Stomach (tissue), 9 donors: Measurements from ENCODE around the gene PRAC2. TPM values are rescaled to one million over a fixed set of nuclear protein-coding genes. Genes with fewer than 3 reads are reported as not detected.

ENCODE experiments used
- DNase-seq, 2 donors: peaks; one replicate each; pipeline versions ENCODE4 v3.0.0 to v3.0.0-alpha.2; 2013 to 2019
- H3K27ac ChIP-seq, 5 donors: fragments of 200-600 bp in 4 of 5; sonication (generic) in 4 of 5; one replicate each; pipeline ENCODE4 v1.5.1; 2013 to 2019; ENCODE audit warnings: mild to moderate bottlenecking in 1 of 5, moderate library complexity in 1 of 5
- H3K27me3 ChIP-seq, 3 donors: fragments of 200-600 bp; sonication (generic); one replicate each; pipeline ENCODE4 v1.5.1; 2017 to 2019; ENCODE audit warnings: mixed run types in 1 of 3
- H3K36me3 ChIP-seq, 4 donors: fragments of 200-600 bp; sonication (generic); 1 replicate in 3 of 4; 2 replicates in 1 of 4; pipeline ENCODE4 v1.5.1; 2016 to 2019
- H3K4me1 ChIP-seq, 4 donors: fragments of 200-600 bp; sonication (generic); one replicate each; pipeline ENCODE4 v1.5.1; 2016 to 2019
- H3K4me3 ChIP-seq, 4 donors: fragments of 200-600 bp; sonication (generic) in 3 of 4; one replicate each; pipeline ENCODE4 v1.5.1; 2016 to 2019; ENCODE audit warnings: mild to moderate bottlenecking in 1 of 4
- H3K9me3 ChIP-seq, 4 donors: fragments of 200-600 bp; sonication (generic); one replicate each; pipeline ENCODE4 v1.5.1; 2016 to 2019
- CTCF ChIP-seq, 7 experiments: fragments of 450-650 bp in 4 of 7; fragments of 200-600 bp in 3 of 7; sonication (generic) in 3 of 7; IDR thresholded peaks; one replicate each; pipeline ENCODE4 v1.5.1; 2016 to 2019; ENCODE audit warnings: antibody characterized with exemption in 7 of 7, control low read depth in 2 of 7, mild to moderate bottlenecking in 1 of 7
- EP300 ChIP-seq: sonication (generic); formaldehyde crosslinking; IDR thresholded peaks from one replicate; pipeline ENCODE4 v1.6.1; 2017; ENCODE audit warnings: antibody characterized with exemption
- POLR2A ChIP-seq, 4 donors: fragments of 450-650 bp; IDR thresholded peaks; one replicate each; pipeline ENCODE4 v1.6.1; 2016; ENCODE audit warnings: antibody characterized with exemption in 4 of 4, control low read depth in 2 of 4, mild to moderate bottlenecking in 1 of 4, moderate library complexity in 1 of 4
- POLR2AphosphoS5 ChIP-seq, 3 donors: sonication (generic); formaldehyde crosslinking; IDR thresholded peaks; one replicate each; pipeline ENCODE4 v1.6.1; 2016; ENCODE audit warnings: antibody characterized with exemption in 3 of 3
- WGBS, 5 donors: extraction: QIAGEN DNeasy Blood & Tissue Kit in 3 of 5; methylation state at CpG; one replicate each; pipeline versions ENCODE4 v1.1.5 to v1.1.7; 2013 to 2018; 5-methylcytosine and 5-hydroxymethylcytosine counted together
- intact Hi-C: fragments of 100-400 bp; cut with DNase I; formaldehyde crosslinking; loops from one replicate; pipeline ENCODE4 v1.15.1; 2023; ENCODE audit warnings: low total_unique reads
- polyA plus RNA-seq, 3 donors: library from polyadenylated mRNA; stranded (reverse); fragments of 200-250 nt; gene quantifications; one replicate each; pipeline ENCODE4 v1.2.3, GENCODE V29; 2013
- small RNA-seq, 4 donors: library from RNA; depleted of rRNA; stranded (forward); fragments of <200 nt; gene quantifications; one replicate each; pipeline ENCODE3, GENCODE V24; 2016
- total RNA-seq, 5 donors: library from RNA; depleted of rRNA; stranded (reverse); fragments of >200 nt; gene quantifications; one replicate each; pipeline versions ENCODE4 v1.1.0 to v1.2.3, GENCODE V29; 2014 to 2016
- donor health status: healthy with polysubstance abuse.
- donor health status: Bipolar disorder and iron deficiency.
- donor health status: healthy.

PRAC2 gene
- total and polyA plus RNA-seq, 8 donors = not detected

DNA sequence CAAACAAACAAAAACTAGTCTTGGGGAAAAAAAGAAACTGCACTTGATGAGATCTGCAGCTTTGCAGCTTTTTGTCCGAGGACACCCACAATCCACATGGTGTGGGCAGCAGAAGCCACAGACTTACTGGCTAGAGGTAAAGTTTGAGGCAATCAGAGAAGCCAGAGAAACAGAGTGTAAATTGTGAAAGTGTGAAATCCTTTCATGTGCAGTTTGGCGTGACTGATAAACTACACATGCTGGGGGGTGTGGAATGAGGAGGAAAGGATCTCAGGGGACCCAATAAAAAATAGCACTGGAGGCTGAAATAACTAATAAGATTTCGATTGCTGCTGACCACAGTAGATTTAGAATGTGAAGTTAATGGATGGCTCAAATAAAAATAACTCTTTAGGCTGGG, 48.0 kb downstream of the PRAC2 start:
- Histone ChIP-seq H3K27me3 (peaks cover 0 to 59% (median 5%) of the 10 kb centered on the region in 3 donors), H3K4me3 (no peak overlapping the region), H3K4me1 (no peaks in the 10 kb centered on the region), H3K27ac (no peak overlapping the region), H3K9me3 (no peaks in the 10 kb centered on the region), H3K36me3 (no peaks in the 10 kb centered on the region)
- DNase-seq = no peak
- TF ChIP-seq POLR2A (IDR thresholded peaks at IDR 0.05) (no peak), CTCF (IDR thresholded peaks at IDR 0.05) (no peak)
- WGBS, 5 donors = 50 to 62% (median 60%) methylated on average over 3 of the region's 3 CpGs
- intact Hi-C loops = no loop called here

DNA sequence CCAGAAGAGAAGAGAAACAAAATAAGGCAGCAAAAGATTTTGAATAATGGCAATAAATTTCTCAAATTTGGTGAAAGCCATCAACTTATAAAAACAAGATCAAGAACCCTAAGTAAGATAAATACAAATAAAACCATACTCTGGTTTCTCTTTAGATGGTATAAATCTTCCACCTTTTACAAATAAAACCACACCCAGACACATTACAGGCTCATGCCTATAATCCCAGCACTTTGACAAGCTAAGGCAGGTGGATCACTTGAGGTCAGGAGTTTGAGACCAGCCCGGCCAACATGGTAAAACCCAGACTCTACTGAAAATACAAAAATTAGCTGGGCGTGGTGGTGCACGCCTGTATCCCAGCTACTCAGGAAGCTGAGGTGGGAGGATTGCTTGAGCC, 50.3 kb downstream of the PRAC2 start:
- no peak for DNase-seq

More for the DNA sequence above, 50.3 kb downstream of the PRAC2 start:
- 75 to 87% (median 82%) methylated on average over 3 of the region's 3 CpGs for WGBS, 5 donors
- no peak for TF ChIP-seq CTCF (IDR thresholded peaks at IDR 0.05)
- TF ChIP-seq EP300 = no peak
- no peak for TF ChIP-seq POLR2A (IDR thresholded peaks at IDR 0.05)
- TF ChIP-seq POLR2AphosphoS5 (IDR thresholded peaks at IDR 0.05) = no peak
- Histone ChIP-seq H3K36me3 (no peaks in the 10 kb centered on the region), H3K9me3 (no peaks in the 10 kb centered on the region), H3K4me1 (no peaks in the 10 kb centered on the region), H3K27me3 (peaks cover 0 to 64% (median 5%) of the 10 kb centered on the region in 3 donors), H3K27ac (no peak overlapping the region), H3K4me3 (no peak overlapping the region)
- intact Hi-C loops = no loop called here

Small RNA genes within 50 kb of the gene (small RNA-seq; reads per million reads assigned to genes)
- 0 reads per million in 4 donors for gene AC091179.2
- 0 to 0.15 (median 0) reads per million in 4 donors for gene COX6B1P2
- 0 reads per million in 4 donors for gene MIR3185
- gene RF02132 = 0 reads per million in 4 donors
- 0 reads per million in 4 donors for gene RF02133
- 0 to 0.07 (median 0) reads per million in 4 donors for gene RN7SL125P

Other genes starting within 250 kb of the PRAC2 start
- gene HOXB1, start 192.2 kb upstream of the PRAC2 start, total RNA-seq = not detected
- gene HOXB1, start 192.2 kb upstream of the PRAC2 start, polyA plus RNA-seq = under 1 TPM in 1 of 3 donors, not detected in 2; 0.28 TPM
- 10 to 100 TPM in 3 of 5 donors, 1 to 10 TPM in 2; 6.7 to 83.0 (median 10.5) TPM for gene HOXB2, start 178.1 kb upstream of the PRAC2 start, total RNA-seq
- gene HOXB2, start 178.1 kb upstream of the PRAC2 start, polyA plus RNA-seq = 10 to 100 TPM; 11.3 to 22.2 (median 13.4) TPM
- gene HOXB4, start 144.8 kb upstream of the PRAC2 start, total RNA-seq = 1 to 10 TPM in 1 of 5 donors, under 1 TPM in 2, not detected in 2; 0.45 to 5.1 (median 0.58) TPM
- gene HOXB4, start 144.8 kb upstream of the PRAC2 start, polyA plus RNA-seq = 1 to 10 TPM; 1.7 to 4.6 (median 2.6) TPM
- gene HOXB3, start 132.9 kb upstream of the PRAC2 start, total RNA-seq = 10 to 100 TPM in 4 of 5 donors, 1 to 10 TPM in 1; 6.1 to 77.6 (median 17.0) TPM
- gene HOXB3, start 132.9 kb upstream of the PRAC2 start, polyA plus RNA-seq = 1 to 10 TPM; 2.8 to 9.5 (median 3.8) TPM
- gene HOXB5, start 129.4 kb upstream of the PRAC2 start, total RNA-seq = 10 to 100 TPM in 2 of 5 donors, under 1 TPM in 2, not detected in 1; 0.43 to 50.4 (median 6.2) TPM
- 1 to 10 TPM; 2.2 to 2.7 (median 2.4) TPM for gene HOXB5, start 129.4 kb upstream of the PRAC2 start, polyA plus RNA-seq
- 100 to 1,000 TPM in 1 of 5 donors, 10 to 100 TPM in 3, 1 to 10 TPM in 1; 4.2 to 150 (median 11.9) TPM for gene HOXB6, start 118.2 kb upstream of the PRAC2 start, total RNA-seq
- gene HOXB6, start 118.2 kb upstream of the PRAC2 start, polyA plus RNA-seq = 10 to 100 TPM in 1 of 3 donors, 1 to 10 TPM in 2; 5.7 to 10.2 (median 7.8) TPM
- 10 to 100 TPM in 1 of 5 donors, 1 to 10 TPM in 4; 1.8 to 16.5 (median 2.3) TPM for gene HOXB7, start 112.2 kb upstream of the PRAC2 start, total RNA-seq
- gene HOXB7, start 112.2 kb upstream of the PRAC2 start, polyA plus RNA-seq = 1 to 10 TPM; 1.0 to 8.2 (median 2.8) TPM
- gene HOXB8, start 107.9 kb upstream of the PRAC2 start, total RNA-seq = 10 to 100 TPM in 1 of 5 donors, 1 to 10 TPM in 4; 1.2 to 13.0 (median 1.5) TPM
- under 1 TPM in 2 of 3 donors, not detected in 1; 0.46 to 0.56 TPM for gene HOXB8, start 107.9 kb upstream of the PRAC2 start, polyA plus RNA-seq
- 10 to 100 TPM in 1 of 5 donors, not detected in 4; 11.3 TPM for gene HOXB9, start 96.8 kb upstream of the PRAC2 start, total RNA-seq
- not detected for gene HOXB9, start 96.8 kb upstream of the PRAC2 start, polyA plus RNA-seq
- gene PRAC1, start 667 bp upstream of the PRAC2 start, total RNA-seq = not detected
- not detected for gene PRAC1, start 667 bp upstream of the PRAC2 start, polyA plus RNA-seq
- under 1 TPM in 1 of 5 donors, not detected in 4; 0.29 TPM for gene HOXB13, start 5.6 kb downstream of the PRAC2 start, total RNA-seq
- gene HOXB13, start 5.6 kb downstream of the PRAC2 start, polyA plus RNA-seq = under 1 TPM in 1 of 3 donors, not detected in 2; 0.15 TPM
- 10 to 100 TPM in 1 of 5 donors, 1 to 10 TPM in 2, not detected in 2; 1.5 to 11.0 (median 1.8) TPM for gene TTLL6, start 94.0 kb downstream of the PRAC2 start, total RNA-seq
- gene TTLL6, start 94.0 kb downstream of the PRAC2 start, polyA plus RNA-seq = under 1 TPM in 1 of 3 donors, not detected in 2; 0.48 TPM
- gene CALCOCO2, start 107.8 kb downstream of the PRAC2 start, total RNA-seq = 100 to 1,000 TPM in 1 of 5 donors, 10 to 100 TPM in 4; 55.4 to 109 (median 72.2) TPM
- 10 to 100 TPM; 43.0 to 67.8 (median 58.8) TPM for gene CALCOCO2, start 107.8 kb downstream of the PRAC2 start, polyA plus RNA-seq
- 100 to 1,000 TPM in 3 of 5 donors, 10 to 100 TPM in 2; 19.4 to 298 (median 140) TPM for gene ATP5MC1, start 169.6 kb downstream of the PRAC2 start, total RNA-seq
- 100 to 1,000 TPM; 247 to 449 (median 337) TPM for gene ATP5MC1, start 169.6 kb downstream of the PRAC2 start, polyA plus RNA-seq
- gene UBE2Z, start 185.2 kb downstream of the PRAC2 start, total RNA-seq = 10 to 100 TPM; 28.1 to 55.6 (median 36.2) TPM
- 10 to 100 TPM; 30.2 to 43.4 (median 38.8) TPM for gene UBE2Z, start 185.2 kb downstream of the PRAC2 start, polyA plus RNA-seq
- gene SNF8, start 221.7 kb downstream of the PRAC2 start, total RNA-seq = 10 to 100 TPM; 18.7 to 53.6 (median 41.3) TPM
- gene SNF8, start 221.7 kb downstream of the PRAC2 start, polyA plus RNA-seq = 100 to 1,000 TPM; 145 to 160 (median 149) TPM
- gene GIP, start 245.4 kb downstream of the PRAC2 start, total RNA-seq = not detected
- under 1 TPM in 1 of 3 donors, not detected in 2; 0.56 TPM for gene GIP, start 245.4 kb downstream of the PRAC2 start, polyA plus RNA-seq